Activated CD4-positive, alpha-beta T cell treated with anti-CD3 and anti-CD28 coated beads, Interleukin-2, Interleukin-4, amounts not matched to agents 100 ng/mL and 50 ng/mL, durations not matched to agents 16 hours and 8 hours (primary cell): Measurements from ENCODE around the gene VPS35L.

Experiments
- DNase-seq: peaks from one replicate; pipeline ENCODE4 v3.0.0-alpha.2; 2020; ENCODE audit warnings: low spot score

The VPS35L gene

DNA sequence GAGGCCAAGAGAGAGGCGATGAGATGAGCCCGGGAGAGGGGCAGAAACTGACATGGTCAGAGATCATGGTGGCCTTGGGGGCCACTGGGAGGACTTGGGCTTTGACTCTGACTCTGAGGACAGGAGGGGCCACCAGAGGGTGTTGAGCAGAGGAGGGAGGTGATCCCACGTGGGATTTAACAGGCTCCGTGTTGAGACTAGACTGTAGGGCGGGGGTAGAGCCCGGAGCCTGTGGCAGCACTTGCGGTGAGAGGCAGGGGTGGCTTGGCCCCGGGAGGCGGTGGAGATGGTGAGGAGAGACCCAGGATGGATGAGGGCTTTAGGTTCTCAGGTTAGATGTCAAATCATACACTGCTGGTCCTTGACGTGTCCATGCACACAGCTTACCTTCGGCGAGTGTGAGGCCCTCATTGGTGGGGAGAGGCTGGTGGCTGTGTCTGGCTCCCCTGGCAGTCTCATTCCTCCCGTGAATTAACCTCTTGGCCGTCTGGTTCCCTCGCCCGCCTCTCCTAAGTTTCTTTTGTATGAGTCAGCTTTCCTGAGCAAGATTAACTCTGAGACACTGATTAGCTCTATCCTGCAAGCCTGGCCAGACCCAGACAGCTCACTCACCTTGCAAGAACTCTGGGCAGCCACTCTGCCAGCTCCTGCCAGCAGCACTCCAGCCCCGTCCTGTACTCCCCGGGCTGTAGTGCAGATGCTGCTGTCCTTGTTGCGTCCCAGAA lies 39.7 kb downstream of the VPS35L start:
- DNase-seq: no peak

DNA sequence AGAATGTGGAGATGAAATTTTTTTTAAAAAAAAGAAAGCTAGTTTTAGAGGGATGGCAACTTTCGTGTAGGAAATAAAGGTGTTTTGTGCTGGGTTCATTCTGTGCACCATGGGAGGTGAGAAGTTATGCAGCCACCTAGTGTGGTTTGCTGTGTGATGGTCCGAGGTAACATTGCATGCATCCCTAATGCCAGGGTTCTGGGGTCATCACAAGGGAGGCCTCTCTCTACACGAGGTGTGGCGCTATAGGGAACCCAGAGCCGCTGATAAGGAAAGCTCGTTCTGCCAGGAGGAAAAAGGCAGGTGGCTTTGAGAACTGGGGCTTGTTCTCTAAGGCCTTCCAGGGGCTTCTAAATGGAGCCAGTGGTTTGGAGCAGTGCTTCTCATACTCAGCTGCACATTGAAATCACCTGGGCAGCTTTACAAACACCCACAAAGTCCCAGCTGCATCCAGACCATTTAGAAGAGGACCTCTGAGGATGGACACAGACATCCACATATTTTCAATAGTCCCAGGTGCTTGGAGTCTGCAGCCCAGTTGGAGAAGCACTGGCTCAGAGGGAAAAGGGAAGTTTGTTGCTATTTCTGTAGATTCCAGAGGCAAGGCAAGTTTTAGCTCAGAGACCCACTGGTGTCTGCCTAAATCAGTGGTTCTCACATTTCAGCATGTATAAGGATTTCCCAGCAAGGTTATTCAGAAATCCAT lies 43.5 kb downstream of the VPS35L start:
- DNase-seq: no peak

DNA sequence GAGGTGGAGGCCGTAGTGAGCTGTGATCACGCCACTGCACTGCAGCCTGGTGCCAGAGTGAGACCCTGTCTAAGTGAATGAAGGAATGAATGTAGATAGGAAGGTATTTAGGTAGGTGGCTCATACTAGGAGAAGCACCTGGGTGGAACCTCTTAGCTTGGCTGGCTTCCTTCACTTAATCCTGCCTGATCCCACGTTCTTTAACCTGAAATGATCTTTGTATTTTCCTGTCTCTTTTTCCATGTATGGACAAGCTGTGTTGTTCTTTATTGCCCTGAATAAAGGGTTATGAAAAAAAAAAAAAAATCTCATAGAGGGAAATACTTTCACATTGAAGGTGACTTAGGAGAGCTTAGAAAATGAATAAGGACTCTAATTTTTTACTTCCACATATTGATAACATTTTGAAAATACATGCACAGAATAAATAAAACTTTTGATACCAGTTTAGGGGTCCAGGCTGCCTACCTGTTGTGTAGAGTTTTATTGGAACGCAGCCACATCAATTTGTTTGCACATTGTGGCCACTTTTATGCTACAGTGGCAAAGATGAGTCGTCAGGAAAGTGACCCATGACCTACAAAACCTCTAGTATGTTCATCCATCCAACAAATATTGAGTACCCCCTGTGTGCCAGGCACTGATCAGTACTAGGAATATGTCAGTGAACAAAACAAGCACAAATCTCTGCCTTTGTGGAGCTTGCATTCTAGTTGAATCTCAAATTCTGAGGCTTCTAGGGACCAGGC lies 44.6 kb downstream of the VPS35L start:
- DNase-seq: no peak

DNA sequence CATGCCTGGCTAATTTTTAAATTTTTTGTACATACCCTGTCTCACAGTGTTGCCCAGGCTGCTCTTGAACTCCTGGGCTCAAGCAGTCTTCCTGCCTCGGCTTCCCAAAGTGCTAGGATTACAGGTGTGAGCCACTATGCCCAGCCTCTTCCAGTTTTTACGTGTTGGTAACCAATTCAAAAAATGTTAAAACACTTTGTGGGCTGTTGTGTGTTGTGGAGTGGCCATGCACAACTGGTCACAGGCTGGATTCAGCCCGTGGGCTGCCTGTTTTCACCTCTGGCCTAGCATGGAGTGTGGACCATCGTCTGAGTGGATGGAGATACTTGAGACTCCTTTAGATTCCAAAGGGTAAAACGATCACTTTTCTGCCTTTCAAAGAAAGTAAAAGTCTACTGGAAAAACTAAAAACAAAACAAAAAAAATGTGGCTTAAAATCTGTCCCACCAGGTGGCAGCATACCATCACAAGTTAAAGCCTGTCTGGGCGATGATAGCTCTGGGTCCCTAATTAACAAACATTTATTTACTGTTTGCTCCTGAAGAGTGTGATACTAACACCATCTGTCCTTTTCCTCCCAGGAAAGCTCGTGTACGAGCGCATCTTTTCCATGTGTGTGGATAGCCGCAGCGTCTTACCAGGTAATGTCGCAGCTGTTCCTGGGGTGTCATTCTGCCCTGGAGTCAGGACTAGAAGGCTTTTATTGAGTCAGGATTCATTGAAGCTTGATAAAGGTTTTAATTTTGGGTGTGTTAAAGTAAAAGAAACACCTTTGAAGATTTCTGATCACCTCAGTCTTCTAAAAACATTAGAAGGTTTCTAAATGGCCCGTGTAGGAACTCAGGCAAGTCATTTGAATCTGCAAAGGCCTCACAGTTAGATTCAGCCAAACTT lies 45.8 kb downstream of the VPS35L start:
- DNase-seq: peak; percentile 22

DNA sequence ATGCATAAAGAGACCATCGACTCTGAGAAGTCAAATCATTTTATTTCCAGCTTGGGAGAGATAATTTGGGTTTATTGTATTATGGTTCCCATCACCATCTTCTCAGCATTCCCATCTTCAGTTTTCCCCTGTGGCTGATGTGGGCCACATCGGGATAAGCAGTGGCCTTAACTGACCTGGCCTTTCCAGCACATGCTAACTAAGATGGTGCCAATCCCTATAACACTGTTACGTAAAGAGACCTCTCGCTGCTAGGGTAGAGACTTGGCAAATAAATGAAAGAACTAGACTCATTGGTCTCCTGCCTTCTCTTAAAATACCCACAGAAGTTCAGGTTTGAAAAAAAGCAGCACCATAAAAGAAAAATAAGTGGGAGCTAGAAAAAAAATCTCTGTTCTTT lies 49.4 kb downstream of the VPS35L start:
- no peak for DNase-seq

DNA sequence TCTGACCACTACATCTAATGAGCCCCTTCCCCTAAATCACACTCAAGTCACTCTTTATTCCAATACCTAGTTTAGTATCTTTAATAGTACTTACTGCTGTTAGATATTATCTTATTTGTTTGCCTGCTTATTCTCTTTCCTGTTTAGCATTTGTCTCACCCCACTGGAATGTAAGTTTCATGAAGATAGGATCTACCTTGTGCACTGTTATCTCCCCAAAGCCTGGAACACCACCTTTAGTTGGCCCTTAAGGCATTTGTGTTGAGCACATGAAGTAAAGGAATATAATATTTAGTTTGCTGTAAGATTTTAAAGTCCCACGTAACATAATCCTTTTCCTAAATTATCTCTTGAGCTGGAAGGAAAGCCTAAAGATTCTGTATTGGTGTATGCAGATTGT lies 50.2 kb downstream of the VPS35L start:
- DNase-seq: no peak

DNA sequence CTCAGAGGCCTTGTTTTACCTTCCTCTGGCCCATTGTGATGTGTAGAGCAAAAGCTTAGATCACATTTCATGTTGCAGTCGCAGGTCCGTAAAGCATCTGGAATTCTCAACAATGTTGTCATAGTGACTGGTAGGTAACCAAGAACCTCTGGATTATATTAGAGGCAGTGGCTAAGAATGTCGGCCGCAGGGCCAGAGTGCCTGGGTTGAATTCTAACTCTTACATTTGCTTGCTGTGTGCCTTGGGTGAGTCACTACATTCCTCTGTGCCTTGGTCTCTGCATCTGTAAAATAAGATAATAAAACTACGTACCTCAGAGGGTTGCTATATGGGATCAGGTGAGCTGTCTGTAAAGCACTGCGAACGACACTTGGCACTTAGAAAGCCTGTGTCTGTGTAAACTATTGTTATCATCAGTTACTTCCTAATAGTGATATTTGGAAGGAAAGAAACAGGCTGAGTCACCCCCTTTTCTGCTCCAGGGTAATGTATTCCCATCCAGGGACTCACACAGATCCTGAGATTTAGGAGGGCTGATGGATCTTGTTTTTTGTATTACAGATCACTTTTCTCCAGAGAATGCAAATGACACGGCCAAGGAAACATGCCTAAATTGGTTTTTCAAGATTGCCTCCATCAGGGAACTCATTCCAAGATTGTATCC lies 52.2 kb downstream of the VPS35L start:
- DNase-seq: no peak

DNA sequence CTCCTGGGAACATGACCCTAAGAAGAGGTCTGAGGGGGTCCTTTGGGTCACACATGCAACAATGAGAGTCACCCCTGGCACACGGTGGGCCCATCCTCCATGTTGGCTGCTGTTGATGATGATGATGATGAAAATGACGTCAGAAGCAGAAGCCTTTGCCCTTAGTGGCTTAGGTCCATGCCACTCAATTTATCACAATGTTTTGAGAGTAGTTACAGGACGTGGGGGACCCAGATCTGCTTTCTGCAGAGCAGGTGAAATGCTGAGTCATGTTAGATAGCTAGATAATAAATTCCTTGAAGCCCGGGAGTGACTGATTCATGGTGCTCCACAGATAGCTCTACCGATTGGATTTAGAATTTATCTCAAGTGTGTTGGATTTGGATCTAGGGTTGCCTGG lies 53.9 kb downstream of the VPS35L start:
- DNase-seq: no peak

DNA sequence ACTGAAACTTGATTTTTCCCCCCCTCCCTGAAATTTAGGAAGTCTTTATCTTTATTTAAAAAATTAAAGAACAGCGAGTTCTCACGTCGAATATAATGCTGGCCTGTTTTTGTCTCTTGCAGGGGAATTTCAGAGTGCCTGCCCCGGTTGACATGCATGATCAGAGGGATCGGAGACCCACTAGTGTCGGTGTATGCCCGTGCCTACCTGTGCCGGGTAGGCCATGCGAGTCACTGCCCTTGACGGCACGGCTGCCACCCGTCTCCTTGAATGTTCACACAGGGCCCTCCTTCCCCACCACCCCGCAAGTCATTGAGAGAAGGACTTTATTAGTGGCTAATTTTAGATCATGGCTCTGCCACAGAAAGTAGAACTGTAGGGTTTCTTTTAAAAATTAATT lies 54.7 kb downstream of the VPS35L start:
- DNase-seq: no peak

DNA sequence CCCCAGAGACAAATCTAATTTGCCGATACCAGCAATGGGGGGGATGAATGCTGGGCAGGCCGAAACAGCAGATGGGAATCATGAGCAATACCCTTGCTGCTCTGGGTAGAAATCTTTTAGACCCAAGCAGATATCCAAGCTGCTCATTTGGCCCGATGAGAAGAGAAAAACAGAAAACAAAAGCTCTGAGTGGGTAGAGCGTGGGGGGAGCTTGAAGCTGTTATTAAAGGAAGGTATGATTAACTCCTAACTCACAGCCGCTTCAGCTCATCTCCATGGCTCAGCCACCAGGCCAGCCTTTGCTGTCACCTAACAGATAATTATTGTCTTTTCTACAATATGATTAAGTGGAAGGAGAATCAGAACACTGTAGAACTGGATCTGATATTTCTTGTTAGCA lies 58.3 kb downstream of the VPS35L start:
- no peak for DNase-seq

DNA sequence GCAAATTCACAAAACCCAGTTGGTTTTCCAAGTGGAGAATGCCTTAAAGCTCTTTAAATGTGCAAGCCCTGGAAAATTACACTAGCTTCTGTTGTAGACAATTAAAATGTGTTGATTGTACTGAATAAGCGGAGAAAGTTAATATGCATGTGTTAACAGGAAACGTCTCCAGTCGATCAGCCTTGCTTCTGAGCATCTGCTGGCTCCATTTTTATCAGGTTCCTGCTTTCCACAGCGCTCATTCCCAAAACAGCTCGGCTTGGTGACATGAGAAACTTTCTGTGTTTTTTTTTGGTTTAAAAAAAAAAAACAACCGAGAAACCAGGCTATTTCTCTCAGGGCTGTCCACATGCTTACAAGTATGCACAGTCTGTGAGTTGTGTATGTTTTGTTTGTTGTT lies 60.7 kb downstream of the VPS35L start:
- no peak for DNase-seq

DNA sequence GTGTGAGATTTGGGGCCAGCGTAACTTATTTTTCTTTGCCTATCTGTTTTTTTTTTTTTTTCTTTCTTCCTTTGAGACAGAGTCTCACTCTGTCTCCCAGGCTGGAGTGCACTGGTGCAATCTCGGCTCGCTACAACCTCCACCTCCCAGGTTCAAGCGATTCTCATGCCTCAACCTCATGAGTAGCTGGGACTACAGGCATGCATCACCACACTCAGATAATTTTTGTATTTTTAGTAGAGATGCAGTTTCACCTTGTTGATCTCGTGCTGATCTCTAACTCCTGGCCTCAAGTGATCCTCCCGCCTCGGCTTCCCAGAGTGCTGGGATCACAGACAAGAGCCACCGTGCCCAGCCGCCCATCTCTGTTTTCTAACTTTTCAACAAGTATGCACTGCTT lies 63.4 kb downstream of the VPS35L start:
- no peak for DNase-seq

DNA sequence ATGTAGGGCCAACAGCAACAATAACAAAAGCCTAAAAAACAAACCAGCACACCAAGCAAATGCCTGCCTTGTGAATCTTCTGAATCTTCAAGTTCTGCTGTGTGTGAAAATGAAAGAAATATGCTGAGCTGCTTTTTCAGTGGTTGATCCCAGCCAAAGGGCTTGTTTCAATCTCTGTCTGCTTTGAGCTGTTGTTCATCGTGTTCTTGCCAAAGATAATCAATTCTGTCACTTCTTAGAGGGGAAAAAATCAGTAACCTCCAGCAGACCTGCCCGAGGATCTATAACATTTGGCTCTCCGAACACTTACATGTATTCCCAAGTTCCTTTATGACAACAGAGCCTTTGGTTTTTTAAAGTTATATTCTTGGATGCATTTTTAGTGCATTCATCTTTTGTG lies 65.9 kb downstream of the VPS35L start:
- no peak for DNase-seq

DNA sequence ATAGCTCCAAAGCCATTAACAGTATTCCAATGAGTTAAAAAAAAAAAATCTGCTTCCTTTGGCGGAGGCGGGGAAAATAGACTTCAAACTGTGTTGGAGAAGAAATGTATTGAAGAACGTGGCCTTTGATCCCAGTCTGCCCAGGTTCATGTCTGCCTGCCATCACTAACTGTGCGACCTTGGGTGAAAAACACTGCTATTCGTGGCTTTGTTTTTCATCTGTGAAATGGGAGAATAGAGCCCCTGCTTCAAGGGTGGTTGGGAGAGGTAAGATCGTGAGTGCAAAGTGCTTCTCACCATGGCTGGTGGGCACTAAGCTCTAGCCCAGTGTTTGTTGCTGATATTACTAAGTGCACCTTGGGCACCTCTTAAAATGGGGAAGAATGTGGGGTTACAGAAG lies 69.5 kb downstream of the VPS35L start:
- DNase-seq: no peak

DNA sequence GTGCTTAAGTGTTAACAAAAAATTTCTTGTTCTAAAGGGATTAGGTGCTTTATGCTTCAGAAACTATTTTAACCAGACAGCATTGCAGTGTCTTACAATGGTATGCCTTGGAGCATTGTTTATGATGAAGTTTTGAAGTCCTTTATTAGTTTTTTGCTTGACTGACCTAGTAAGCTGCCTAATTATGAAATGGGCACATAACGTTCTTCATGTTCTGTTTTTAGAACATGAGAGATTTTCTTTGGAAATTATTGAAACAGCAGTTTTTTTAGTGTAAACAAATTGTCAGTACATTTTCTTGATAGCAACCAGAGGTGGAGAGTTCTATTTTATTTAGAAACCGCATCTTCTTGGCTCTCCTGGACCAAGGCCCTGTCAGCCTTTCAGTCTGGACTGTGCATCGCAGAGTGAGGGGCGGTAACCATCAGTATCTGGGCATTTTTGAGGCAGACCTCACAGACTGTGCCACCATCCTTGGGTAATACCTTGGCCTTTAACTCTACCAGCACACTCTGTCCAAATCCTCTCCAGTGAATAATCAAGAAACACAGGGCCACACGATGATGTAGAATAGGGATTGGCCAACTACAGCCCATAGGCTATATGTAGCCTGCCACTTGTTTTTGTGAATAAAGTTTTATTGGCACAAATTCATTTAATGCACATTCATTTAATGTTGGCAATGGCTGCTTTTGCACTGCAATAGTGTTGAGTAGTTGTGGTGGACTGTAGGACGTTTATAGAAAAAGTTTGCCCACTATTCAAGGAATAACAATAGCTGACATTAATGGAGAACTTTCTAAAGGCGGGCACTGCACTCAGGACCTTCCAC lies 81.1 kb downstream of the VPS35L start:
- DNase-seq: no peak

DNA sequence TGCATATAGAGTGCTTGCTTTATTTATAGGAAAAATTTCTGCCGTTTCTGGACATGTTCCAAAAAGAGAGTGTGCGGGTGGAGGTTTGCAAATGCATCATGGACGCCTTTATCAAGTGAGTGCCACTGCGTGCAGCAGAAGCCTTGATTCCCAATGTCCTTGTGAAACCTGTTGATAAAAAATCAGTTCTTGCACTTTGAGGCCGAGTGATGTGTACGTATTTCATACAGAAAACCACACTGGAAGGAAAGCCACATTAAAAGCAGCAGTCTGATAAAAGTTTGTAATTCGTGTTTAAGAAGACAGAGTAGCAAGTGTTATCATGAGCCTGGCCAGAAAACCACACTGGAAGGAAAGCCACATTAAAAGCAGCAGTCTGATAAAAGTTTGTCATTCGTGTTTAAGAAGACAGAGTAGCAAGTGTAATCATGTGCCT lies 84.5 kb downstream of the VPS35L start:
- no peak for DNase-seq

DNA sequence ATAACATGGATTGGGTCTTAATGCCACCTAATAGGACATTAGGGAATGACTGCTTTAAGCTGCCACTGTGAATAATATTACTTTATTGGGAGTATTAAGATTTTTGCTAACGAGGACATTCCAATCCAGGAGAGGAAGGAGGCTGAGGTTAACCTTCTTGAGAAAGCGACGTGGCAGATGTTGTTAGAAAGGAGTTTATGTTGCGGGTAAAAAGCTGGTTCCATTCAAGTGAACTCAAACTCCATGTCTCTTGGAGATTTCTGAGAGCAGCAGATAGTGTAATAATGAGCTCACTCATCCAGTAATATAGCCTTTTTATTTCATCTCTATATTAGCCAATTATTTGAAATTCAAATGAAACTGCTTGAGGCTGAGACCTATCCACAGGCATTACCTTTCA lies 87.0 kb downstream of the VPS35L start:
- DNase-seq: no peak

DNA sequence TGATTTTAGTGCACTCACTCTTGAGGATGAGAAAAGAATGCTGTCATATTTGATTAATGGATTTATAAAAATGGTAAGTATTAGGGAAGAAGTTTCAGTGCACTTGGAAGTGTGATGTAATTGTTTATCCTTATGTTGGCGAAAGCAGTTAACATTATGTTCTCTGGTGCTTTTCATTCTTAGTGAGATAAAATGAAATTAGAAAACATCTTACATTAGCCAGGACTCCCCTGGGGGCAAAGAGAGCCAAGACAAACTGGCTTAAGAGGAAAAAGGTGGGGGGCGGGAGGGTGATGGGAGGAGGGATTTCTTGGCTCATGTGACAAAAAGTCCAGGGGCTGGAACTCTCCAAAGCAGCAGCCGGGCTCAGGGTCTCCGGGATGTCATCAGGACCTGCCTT lies 89.4 kb downstream of the VPS35L start:
- no peak for DNase-seq

DNA sequence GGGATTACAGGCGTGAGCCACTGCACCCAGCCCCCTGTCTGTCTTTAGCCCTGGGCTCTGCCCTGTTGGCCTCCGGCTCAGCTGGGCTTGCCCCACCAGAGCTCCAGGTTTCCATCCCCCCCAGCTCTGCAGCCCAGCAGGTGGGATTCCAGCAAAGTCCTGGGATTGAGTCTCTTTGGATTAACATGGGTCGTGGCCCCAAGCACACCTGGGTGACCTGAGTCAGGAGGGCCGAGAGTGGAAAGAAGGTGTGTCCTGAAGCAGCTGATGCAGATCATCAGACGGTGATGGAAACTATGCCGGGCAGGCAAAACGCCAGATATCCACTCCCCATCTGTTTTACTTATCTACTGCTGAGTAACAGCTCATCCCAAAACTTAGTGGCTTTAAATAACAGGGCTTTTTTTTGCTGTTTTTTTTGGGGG lies 90.1 kb downstream of the VPS35L start:
- no peak for DNase-seq

DNA sequence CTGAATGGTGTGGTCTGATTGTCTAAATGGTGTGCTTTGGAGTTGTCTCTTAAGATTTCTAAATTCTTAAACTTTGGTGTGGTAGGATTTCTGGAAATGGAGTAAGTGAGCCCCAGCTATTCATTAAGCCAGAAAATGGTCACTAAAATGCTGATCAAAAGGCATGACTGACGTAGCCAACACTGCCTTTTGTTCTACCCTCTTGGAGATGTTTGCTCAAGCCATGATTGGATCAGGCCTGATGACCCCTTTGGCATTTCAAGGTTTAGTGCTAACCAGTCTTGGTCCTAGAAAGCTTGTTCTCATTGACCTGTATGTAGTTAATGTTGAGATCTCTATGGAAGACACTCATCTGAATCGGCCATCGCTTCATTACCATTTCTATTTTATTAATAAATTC lies 94.5 kb downstream of the VPS35L start:
- DNase-seq: no peak

DNA sequence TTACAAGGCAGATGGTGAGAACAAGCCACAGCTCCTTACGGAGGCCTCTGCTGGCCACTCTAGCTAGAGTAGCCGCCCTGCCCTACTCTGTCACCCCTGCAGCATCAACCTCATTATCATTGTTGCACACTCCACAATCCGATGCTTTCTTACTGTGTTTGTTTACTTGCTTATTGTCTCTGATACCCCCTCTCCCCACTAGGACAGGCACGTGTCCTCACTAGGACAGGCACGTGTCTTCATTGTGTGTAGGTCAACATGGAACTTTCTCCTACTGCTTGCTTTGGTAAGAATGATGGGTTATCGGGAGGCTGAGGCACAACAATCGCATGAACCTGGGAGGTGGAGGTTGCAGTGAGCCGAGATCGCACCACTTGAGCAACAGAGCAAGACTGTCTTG lies 98.6 kb downstream of the VPS35L start:
- DNase-seq: no peak
